ENCODE measurements around the gene MIEN1.
"Not testable (repeated sequence)": the region's sequence is repeated elsewhere in the genome, so short reads cannot be mapped to it uniquely, and the experiment has no call there.

Gene MIEN1

DNA sequence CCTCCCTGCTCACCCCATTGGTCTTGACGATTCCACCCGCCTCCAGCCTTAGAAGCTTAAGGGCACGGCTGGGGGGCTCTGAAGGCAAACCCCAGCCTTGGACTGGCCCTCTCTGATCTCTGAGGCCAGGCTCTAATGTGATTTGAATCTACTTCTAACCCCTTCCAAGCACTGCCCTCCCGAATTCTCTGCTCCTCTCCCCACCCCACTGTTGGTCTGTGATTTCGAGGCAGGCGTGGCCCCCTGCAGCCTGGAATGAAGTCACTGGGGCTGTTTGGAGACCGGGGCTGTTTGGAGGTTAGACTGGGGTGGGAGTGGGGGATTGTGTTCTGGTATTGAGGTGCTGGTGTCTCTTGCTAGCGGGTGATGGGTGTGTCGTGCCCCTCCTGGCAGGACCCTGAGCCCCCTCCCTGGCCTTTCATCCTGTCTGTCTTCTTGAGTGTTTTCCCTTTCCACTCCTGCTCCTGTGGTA lies 9.6 kb upstream of the MIEN1 start:
- no peak for DNase-seq (ENCODE audit: low read depth in 3 of 3)

DNA sequence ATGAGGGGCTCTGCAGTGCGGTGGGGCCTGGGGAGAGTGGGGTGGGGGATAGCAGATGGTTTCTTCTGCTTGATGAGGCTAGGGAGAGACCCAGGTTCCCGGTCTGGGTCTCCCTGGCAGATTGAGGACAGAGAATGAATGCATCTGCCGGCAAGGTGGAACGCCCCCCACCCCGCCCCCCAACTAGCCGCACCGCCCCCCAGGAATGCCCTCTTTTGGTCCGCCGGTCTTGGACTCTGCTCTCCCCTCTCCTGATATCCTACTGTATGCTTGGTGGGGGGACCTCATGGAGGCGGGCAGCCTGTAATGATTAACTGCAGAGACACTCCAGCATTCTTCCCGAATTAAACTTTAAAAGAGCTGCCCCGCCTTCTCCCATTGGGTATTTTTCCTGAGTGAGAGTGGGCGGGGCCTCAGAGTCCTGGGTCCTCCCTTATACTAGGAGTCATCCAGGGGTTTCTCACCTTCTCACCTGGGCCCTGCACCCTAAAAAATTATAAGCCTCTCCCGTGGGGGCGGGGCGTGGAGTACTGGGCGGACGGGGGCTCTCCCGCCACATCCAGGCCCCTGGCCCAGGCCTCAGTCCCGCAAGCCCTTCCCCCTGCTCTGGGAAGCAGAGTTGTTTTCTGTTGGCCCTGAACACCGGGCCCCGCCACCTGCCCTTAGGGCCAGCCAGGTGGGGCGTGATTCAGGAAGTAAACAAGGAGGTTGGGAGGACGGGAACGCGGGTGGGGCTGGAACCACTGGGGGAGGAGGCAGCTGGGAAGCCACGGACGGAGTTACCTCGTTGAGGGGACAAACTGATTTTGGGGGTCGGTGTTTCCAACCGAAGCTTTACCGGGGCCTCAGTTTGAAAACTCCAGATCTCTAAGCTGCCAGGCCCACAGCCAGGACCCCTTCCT lies 8.9 kb upstream of the MIEN1 start:
- DNase-seq (ENCODE audit: low read depth in 3 of 3) = no peak

DNA sequence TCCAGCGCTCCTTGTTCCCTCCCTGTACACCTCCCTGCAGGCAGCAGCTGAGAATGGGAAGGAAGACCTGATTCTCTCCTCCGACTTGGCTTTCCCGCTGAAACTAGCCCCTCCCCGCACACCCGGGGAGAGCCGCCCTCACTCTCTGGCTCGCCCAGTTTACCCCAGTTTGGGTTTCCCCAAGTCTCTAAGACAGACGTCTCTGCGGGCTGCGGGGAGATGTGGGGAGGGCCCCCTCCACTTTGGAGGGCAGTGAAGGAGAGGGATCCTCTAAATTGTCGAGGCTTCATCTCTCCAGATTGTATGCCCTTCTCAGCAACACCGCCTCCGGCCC lies 8.2 kb upstream of the MIEN1 start:
- no peak for DNase-seq (ENCODE audit: low read depth in 3 of 3)

DNA sequence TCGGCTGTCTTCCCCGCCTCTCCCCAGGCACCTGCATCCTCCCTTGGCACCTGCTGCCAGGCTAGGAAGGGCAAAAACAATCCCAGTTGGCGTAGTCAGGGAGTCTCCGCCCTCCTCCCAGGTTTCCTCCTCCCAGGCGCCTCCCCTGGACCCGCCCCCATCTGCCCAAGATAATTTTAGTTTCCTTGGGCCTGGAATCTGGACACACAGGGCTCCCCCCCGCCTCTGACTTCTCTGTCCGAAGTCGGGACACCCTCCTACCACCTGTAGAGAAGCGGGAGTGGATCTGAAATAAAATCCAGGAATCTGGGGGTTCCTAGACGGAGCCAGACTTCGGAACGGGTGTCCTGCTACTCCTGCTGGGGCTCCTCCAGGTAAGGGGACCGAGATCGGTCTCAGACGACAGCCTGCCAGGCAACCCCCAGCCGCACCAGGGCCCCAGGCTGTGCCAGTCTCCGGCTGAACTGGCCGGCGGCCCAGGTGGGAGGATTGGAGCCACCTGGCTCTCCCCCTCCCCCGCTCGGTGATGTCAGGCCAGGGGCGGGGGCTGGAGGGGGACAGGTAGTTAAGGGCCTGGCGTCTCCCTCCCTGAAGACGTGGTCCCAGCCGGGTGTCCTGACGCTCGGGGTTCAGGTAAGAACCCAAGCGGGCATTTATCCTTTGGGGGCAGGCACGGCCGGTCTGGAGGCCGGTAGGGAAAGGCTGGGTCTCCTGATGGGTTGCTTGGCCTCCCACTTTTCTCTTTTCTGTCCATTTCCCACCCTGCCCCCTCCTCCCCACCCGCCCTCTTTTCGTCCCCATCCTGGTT lies 7.6 kb upstream of the MIEN1 start, which contains the start of gene GRB7:
Gene GRB7, plus strand, starts transcription at position 179 of the 808 bp plus-strand sequence. CDS start 4,364 bp downstream, outside the sequence.
- no peak for DNase-seq (ENCODE audit: low read depth in 3 of 3)

DNA sequence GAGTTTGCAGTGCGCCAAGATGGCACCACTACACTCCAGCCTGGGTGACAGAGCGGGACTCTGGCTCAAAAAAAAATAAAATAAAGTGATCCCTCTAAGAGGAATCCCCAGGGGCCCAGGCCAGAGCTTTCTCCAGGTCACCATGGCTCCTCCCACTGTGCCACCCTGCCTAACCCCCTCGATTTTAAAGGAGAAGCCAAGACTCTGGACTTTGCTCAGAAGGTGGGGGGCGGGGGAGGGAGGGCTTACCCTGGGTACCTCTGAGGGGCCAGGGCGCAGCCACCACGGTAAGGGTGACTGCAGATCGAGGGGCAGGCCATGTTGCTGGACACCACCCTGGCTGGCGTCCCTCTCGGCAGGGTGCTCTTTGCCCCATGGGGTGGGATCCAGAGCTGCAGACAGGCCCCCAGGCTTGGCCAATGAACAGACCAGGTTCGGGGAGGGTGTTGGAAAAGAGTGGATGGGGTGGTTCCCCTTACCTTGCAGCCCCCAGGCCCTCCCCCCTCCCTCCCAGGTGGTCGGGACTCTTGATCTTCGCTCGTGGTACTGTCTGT lies 7.0 kb upstream of the MIEN1 start:
- no peak for DNase-seq (ENCODE audit: low read depth in 3 of 3)

DNA sequence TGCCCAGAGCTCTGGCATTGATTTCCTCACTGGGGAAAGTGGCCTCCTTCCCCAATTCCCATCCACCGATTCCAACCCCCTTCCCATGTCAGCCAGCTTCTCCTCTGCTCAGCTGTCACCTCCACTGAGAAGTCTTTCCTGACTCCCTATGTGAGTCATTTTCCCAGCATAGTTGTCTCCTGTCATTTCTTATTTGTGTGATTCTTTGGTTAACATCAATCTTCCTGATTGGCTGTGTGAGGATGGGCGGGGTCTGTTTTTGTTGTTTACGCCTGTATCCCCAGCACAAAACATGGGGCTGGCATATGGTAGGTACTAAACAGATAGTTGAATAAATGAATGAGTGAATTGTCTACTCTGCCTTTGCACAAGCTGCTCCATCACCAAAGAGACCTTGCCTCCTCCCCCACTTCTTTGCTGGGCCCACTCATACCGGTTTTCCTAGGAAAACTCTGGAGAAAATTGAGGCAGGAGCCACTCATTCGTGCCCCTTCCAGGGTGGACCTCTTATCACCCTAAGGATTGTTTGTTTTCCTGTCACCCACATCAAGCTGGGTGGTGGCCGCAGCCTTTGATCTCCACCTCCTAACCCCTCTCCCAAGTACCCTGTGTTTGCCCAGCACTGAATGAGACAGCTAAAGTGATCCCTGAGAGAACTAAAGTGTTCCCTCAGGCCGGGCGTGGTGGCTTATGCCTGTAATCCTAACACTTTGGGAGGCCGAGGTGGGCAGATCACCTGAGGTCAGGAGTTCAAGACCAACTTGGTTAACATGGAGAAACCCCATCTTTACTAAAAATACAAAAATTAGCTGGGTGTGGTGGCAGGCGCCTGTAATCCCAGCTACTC lies 6.2 kb upstream of the MIEN1 start:
- DNase-seq (ENCODE audit: low read depth in 3 of 3) = no peak

DNA sequence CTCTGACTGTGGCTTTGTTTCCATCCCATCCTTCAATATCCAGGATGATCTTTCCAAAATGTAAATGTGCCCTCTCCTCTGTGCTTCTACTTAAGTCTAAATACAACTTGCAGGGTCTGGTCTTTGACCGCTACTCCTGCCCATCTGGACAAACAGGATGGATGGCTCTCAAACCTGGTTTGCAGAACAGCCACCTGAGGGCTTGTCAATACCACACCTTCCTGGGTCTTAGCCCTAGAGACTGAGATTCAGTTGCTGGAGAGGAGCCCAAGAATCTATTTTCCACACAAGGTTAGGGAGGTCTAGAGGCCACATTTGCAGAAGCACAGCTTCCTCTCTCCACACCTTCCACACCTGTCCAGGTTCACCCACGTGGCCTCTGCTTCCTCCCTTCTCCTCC lies 5.5 kb upstream of the MIEN1 start:
- no peak for DNase-seq (ENCODE audit: low read depth in 3 of 3)

DNA sequence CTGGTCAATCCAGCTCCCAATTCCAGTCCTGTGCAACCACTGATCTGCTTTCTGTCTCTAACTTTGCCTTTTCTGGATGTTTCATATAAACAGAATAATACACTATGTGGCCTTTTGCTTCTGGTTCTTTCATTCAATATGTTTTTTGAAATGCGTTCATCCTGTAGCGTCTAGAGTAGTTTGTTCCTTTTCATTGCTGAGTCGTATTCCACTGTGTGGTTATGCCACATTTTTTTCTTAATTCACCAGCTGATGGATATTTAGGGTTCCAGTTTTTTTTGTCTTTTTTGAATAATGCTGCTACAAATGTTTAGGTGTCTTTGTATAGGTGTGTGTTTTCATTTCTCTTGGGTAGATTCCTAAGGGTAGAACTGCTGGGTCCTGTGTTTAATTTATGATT lies 2.3 kb upstream of the MIEN1 start:
- no peak for DNase-seq (ENCODE audit: low read depth in 3 of 3)

DNA sequence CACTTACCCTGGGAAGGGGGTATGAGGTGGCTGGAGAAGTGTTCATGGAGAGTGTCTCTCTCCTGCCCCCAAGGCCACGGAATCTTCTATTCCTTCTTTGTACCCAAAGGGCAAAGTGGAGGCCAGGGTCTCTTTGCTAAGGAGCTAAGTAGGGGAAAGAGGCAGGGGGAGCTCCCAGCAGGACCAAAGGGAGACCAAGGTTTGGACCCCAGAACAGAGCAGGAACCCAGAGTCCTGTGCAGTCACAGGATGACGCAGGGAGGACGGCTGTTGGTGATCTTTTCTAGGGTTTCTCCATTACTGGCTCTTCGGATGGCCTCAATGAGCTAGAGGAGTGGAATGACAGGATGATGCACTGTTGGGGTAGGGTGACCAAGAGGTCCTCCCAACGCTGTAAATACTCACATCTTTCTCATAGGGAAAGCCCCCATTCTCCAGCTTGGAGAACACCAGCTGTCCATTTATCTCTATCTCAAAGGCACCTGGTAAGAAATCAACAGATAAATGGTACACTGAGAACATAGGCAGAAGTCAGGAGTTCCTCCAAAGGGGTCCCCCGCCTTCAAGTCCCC lies 966 bp downstream of the MIEN1 start:
- no peak for DNase-seq (ENCODE audit: low read depth in 3 of 3)

DNA sequence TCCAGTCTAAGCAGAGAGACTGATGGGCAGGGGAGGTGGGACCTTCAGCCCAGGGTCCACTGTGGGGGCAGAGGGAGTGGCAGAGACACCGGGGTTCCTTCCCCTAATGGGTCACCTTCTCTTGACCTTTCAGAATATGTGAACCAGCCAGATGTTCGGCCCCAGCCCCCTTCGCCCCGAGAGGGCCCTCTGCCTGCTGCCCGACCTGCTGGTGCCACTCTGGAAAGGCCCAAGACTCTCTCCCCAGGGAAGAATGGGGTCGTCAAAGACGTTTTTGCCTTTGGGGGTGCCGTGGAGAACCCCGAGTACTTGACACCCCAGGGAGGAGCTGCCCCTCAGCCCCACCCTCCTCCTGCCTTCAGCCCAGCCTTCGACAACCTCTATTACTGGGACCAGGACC lies 2.8 kb downstream of the MIEN1 start:
- DNase-seq (ENCODE audit: low read depth in 3 of 3) = no peak

DNA sequence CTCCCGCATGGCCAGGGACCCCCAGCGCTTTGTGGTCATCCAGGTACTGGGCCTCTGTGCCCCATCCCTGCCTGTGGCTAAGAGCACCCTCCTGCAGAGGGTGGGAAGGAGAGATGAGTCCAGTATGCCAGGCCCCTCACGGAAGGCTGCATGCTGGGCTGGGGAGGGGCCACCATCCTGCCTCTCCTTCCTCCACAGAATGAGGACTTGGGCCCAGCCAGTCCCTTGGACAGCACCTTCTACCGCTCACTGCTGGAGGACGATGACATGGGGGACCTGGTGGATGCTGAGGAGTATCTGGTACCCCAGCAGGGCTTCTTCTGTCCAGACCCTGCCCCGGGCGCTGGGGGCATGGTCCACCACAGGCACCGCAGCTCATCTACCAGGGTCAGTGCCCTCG lies 3.7 kb downstream of the MIEN1 start:
- DNase-seq (ENCODE audit: low read depth in 3 of 3) = no peak

DNA sequence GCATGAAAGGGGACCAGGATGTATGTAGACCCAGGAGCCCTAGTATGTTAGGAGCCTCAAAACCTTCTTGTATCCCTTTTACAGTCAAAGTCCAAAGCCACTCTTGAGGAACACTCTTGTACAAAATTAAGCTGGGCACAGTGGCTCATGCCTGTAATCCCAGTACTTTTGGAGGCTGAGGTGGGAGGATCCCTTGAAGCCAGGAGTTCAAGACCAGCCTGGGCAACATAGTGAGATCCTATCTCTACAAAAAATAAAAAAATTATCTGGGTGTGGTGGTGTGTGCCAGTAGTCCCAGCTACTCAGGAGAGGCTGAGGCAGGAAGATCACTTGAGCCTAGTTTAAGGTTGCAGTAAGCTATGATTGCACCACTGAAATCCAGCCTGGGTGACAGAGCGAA lies 4.4 kb downstream of the MIEN1 start:
- not testable (repeated sequence) for DNase-seq (ENCODE audit: low read depth in 3 of 3)

DNA sequence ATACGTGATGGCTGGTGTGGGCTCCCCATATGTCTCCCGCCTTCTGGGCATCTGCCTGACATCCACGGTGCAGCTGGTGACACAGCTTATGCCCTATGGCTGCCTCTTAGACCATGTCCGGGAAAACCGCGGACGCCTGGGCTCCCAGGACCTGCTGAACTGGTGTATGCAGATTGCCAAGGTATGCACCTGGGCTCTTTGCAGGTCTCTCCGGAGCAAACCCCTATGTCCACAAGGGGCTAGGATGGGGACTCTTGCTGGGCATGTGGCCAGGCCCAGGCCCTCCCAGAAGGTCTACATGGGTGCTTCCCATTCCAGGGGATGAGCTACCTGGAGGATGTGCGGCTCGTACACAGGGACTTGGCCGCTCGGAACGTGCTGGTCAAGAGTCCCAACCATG lies 5.6 kb downstream of the MIEN1 start:
- DNase-seq (ENCODE audit: low read depth in 3 of 3) = no peak

DNA sequence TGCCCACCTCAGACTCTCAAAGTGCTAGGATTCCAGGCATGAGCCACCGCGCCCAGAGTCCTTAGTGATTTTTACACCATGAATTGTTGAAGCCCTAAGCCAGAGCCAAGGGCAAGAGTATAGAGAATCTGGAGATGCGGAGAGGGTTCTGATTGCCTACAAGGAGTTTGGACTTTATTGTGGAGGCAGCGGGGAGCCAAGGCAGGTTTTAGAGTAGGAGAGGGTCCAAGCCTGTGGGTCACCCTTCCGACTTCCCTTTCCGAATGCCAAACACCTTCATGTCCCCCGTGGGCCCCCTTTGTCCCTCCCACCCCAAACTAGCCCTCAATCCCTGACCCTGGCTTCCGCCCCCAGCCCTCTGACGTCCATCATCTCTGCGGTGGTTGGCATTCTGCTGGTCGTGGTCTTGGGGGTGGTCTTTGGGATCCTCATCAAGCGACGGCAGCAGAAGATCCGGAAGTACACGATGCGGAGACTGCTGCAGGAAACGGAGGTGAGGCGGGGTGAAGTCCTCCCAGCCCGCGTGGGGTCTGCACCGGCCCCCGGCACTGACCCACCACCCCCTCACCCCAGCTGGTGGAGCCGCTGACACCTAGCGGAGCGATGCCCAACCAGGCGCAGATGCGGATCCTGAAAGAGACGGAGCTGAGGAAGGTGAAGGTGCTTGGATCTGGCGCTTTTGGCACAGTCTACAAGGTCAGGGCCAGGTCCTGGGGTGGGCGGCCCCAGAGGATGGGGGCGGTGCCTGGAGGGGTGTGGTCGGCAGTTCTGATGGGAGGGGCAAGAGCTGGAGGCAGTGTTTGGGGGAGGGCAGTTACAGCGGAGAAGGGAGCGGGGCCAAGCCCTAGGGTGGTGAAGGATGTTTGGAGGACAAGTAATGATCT lies 7.1 kb downstream of the MIEN1 start:
- DNase-seq (ENCODE audit: low read depth in 3 of 3) = no peak

DNA sequence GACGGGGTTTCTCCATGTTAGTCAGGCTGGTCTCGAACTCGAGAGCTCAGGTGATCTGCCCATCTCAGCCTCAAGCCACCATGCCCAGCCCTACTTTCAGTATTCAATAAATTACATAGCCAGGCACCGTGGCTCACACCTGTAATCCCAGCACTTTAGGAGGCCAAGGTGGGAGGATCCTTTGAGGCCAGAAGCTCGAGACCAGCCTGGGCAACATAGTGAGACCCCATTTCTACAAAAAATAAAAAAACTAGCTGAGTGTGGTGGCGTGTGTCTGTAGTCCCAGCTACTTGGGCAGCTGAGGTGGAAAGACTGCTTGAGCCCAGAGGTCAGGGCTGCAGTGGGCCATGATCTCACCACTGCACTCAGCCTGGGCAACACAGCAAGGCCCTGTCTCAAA lies 8.2 kb downstream of the MIEN1 start:
- DNase-seq (ENCODE audit: low read depth in 3 of 3) = no peak

DNA sequence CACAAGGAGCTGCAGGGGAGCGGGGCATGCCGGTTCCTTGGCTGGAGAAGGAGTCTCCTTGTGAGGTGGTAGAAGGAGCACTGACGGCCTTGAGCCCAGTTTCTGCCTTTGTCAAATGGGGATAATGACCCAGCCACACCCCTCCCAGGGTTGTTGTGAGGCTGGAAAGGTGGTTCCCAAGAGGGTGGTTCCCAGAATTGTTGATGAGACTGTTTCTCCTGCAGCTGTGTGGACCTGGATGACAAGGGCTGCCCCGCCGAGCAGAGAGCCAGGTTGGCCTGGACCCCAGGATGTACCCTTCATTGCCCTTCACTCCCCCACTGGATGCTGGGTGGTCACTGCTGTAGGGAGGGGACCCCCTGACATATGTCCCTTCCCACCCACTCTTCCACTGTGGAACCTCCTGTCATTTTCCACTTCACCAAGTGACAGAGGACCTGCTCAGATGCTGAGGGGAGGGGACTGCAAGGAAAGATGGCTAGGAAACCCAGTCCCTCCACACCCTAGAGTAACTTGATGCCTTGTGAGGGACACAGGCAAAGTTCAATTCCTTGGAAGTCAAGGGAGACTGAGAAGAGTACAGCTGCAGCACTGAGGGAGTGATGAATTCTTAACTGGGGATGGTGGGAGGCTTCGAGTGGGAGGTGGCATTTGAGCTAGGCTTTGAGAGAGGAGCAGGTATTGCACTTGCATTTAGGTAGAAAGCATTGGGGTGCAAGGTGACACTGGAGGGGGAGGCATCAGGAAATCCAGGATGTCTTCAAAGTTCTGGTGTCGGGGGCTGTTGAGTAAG lies 10.6 kb downstream of the MIEN1 start:
- no peak for DNase-seq (ENCODE audit: low read depth in 3 of 3)

DNA sequence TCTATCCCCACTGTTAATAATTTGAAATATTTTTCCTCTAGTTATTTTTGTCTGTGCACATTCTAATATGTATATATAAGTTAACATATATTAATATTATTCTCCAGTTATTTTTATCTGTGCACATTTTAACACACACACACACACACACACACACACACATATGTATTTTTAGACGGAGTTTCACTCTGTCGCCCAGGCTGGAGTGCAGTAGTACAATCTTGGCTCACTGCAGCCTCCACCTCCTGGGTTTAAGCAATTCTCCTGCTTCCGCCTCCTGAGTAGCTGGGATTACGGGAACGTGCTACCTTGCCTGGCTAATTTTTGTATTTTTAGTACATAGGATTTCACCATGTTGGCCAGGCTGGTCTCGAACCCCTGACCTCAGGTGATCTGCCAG lies 12.7 kb downstream of the MIEN1 start:
- no peak for DNase-seq (ENCODE audit: low read depth in 3 of 3)

DNA sequence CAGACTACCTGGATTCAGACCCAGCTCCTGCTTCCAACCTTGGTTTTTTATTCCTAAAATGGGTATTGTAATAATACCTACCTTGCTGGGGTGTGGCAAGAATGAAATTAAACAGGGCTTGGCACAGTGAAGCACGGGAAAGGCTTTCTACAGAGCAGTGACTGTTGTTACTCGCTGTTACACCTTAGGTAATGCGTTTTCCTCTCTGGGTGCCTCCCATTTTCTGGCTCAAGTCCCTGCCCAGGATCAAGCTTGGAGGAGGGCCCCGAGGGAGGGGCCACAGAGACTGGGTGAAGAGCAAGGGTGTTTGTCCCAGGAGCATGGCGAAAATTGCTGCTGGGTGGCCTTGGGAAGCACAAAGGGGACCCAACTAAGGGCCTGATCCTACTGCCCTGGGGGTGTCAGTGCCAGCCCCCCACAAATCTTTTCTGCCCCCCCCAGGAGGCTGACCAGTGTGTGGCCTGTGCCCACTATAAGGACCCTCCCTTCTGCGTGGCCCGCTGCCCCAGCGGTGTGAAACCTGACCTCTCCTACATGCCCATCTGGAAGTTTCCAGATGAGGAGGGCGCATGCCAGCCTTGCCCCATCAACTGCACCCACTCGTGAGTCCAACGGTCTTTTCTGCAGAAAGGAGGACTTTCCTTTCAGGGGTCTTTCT lies 13.3 kb downstream of the MIEN1 start:
- no peak for DNase-seq (ENCODE audit: low read depth in 3 of 3)

Data from stimulated activated CD4-positive, alpha-beta T cell treated with anti-CD3 and anti-CD28 coated beads, TNF-alpha, amount 100 ng/mL, for 4 hours (primary cell).